HG03095 (cell line): ENCODE measurements around the gene ISLR.

ENCODE experiments used
- ATAC-seq: cut with Tn5 transposase; IDR thresholded peaks from one replicate; pipeline ENCODE4 v1.9.1; 2021; ENCODE audit warnings: moderate library complexity; ENCODE audit not compliant: unreplicated experiment

ISLR gene, protein sequence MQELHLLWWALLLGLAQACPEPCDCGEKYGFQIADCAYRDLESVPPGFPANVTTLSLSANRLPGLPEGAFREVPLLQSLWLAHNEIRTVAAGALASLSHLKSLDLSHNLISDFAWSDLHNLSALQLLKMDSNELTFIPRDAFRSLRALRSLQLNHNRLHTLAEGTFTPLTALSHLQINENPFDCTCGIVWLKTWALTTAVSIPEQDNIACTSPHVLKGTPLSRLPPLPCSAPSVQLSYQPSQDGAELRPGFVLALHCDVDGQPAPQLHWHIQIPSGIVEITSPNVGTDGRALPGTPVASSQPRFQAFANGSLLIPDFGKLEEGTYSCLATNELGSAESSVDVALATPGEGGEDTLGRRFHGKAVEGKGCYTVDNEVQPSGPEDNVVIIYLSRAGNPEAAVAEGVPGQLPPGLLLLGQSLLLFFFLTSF

GRCh38 chr15:74173380-74174218 is at the start of gene ISLR:
Gene ISLR (plus strand): TSS chr15:74173710. CDS start chr15:74174859, 1,149 bp downstream.
- no peak for ATAC-seq

- ATAC-seq: no peak
Observed at GRCh38 chr15:74124196-74124595, 49.3 kb upstream of the ISLR start.

DNA sequence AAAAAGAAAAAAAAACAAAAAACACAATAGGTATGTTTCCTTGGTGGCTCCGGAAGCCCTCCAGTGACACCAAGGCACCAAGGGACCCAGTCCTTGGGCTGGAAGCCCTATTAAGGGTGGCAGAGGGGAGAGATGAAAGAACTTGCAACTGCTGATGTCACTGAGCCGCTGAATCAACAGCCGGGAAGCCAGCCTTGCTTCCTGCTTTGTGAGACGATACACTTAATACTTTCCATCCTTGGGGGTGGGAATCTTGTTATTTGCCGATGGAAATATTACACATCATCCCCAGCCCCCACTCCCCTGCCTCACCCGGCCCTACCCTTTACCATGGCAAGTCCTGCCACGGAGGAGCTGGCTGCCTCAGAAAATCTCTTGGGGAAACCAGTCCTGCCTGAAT is 48.8 kb upstream of the ISLR start:
- ATAC-seq: no peak

GRCh38 chr15:74127255-74127953 is 46.1 kb upstream of the ISLR start:
- ATAC-seq: peak; percentile 70

DNA sequence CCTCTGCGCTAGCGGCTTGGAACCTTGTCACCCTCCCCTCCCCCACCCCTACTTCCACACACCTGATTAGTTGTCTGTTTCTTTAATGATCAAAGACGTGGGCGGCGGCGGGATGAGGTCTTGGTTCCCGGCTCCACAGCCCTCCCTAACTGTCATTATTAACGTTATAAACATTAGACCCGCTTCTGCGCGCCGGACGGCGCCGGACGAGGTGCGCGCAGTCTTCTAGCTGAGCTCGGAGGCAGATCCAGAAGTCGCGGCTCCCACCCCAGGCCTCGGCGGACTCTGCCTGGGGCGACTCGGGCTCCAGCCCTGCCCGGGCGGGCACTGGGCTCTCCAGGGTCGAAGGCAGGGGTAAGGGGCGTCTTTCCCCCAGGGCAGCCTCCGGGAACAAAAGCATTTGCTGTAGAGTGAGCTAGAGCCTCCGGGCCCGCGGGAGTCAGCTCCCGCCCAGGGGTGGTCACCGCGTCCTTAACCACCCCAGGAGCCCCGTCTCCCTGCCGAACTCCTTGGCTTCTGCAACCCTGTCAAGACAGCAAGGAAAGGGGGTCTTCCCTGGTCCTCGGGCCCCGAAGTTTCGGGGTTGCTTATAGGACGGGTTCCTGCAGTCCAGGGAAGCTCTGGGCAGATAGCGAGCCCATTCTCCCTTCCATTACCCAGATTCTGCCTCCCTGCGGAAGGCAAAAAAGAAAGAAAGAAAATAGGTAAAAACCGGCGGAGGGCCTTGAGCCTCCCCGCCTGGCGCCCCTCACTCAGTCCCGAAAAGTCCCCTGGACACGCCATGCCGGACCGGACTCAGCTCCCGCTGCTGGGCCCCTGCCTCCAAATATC is 45.3 kb upstream of the ISLR start:
- ATAC-seq: no peak

- no peak for ATAC-seq
Observed at GRCh38 chr15:74128785-74129585, 44.5 kb upstream of the ISLR start.

DNA sequence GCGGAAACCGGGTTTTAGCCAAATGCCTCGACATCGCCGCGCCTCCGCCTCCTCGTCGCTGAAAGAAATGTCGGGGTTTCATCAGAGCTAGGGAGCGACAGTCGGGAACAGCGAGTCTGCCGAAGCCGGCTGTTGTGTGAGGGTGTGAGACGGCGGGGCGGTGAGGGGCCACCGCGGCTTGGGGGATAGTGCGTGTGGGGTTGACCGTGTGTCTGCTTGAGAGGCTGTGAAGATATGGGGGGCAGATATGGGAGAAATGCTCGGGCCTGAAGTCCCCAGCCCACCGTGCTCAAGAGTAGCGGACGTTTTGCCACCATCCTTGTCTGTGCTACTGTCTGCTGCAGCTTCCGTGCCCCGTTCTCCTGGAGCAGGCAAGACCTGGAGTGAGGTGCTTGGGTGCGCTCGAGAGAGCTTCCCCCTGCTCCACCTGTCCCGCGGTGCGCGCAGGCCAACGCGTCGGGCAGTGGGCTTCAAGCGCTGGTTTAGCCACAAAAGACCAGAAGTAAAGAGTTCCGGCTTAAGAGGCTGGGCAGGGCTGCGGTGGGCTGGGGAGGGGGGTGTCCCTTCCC is 43.8 kb upstream of the ISLR start:
- ATAC-seq: no peak

- ATAC-seq: no peak
Observed at GRCh38 chr15:74130155-74130848, 43.2 kb upstream of the ISLR start, which contains the start of gene ISLR2. Gene ISLR2 (plus strand): TSS chr15:74130586. CDS start chr15:74132755, 2,169 bp downstream.

- no peak for ATAC-seq
Observed at GRCh38 chr15:74130849-74131627, 42.5 kb upstream of the ISLR start.

- ATAC-seq: no peak
Observed at GRCh38 chr15:74131628-74132413, 41.7 kb upstream of the ISLR start.

GRCh38 chr15:74132681-74133651 is 40.5 kb upstream of the ISLR start:
- no peak for ATAC-seq

DNA sequence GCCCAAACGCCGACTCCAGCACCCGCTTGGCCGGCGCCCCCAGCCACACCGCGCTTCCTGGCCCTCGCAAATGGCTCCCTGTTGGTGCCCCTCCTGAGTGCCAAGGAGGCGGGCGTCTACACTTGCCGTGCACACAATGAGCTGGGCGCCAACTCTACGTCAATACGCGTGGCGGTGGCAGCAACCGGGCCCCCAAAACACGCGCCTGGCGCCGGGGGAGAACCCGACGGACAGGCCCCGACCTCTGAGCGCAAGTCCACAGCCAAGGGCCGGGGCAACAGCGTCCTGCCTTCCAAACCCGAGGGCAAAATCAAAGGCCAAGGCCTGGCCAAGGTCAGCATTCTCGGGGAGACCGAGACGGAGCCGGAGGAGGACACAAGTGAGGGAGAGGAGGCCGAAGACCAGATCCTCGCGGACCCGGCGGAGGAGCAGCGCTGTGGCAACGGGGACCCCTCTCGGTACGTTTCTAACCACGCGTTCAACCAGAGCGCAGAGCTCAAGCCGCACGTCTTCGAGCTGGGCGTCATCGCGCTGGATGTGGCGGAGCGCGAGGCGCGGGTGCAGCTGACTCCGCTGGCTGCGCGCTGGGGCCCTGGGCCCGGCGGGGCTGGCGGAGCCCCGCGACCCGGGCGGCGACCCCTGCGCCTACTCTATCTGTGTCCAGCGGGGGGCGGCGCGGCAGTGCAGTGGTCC is 39.7 kb upstream of the ISLR start:
- no peak for ATAC-seq

DNA sequence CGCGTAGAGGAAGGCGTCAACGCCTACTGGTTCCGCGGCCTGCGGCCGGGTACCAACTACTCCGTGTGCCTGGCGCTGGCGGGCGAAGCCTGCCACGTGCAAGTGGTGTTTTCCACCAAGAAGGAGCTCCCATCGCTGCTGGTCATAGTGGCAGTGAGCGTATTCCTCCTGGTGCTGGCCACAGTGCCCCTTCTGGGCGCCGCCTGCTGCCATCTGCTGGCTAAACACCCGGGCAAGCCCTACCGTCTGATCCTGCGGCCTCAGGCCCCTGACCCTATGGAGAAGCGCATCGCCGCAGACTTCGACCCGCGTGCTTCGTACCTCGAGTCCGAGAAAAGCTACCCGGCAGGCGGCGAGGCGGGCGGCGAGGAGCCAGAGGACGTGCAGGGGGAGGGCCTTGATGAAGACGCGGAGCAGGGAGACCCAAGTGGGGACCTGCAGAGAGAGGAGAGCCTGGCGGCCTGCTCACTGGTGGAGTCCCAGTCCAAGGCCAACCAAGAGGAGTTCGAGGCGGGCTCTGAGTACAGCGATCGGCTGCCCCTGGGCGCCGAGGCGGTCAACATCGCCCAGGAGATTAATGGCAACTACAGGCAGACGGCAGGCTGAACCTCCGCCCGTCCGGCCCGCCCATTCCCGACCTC is 39.0 kb upstream of the ISLR start:
- no peak for ATAC-seq

DNA sequence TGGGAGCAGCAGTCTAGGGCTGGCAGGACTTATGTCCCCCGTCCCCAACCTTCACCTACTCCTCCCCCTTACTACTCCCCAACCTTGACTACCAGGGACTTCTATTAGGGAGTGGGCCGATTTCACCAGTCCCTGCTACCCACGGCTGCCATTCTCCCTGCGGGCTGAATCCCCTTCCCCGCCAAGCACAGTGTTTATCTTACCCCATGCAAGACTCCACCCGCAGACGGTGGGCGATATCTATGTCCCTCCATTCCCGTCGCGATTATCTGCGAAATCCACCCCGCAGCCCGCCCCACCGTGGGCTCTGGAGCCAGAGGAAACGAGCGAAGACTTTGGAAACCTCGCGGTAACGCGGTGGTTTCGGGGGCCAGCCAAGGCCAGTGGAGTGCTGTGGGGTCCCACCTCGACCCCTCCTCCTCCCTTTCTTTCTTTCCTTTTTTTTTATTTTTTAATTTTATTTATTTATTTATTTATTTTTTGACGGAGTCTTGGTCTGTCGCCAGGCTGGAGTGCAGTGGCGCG is 38.4 kb upstream of the ISLR start:
- no peak for ATAC-seq

GRCh38 chr15:74136540-74136813 is 37.0 kb upstream of the ISLR start:
- ATAC-seq: no peak
